Measurements from ENCODE around the gene MEF2A.

DNA sequence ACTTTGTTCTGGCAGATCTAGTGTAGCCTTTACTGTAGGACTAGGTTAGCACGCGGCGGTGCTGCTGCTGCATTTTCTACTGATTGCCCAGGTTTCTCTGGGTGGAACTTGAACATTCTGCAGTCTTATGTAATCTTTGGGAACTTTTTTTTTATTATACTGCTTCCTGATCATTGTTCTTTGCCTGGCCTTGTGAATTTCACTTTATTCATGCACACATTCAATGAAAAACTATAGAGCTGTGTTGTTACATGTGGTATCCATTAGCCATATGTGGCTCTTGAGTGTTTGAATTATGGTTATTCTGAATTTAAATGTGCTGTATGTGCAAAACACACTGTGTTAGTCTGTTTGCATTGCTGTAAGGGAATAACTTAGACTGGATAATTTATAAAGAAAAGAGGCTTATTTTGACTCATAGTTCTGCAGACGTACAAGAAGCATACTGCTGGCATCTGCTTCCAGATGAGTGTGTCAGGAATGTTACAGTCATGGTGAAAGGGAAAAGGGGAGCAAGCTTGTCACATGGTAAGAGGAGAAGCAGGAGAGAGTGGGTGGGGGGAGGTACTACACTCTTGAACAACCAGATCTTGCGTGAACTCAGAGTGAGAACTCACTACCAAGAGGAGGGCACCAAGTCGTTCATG lies 26.5 kb downstream of the MEF2A start:
- TF ChIP-seq, protein P1, sequence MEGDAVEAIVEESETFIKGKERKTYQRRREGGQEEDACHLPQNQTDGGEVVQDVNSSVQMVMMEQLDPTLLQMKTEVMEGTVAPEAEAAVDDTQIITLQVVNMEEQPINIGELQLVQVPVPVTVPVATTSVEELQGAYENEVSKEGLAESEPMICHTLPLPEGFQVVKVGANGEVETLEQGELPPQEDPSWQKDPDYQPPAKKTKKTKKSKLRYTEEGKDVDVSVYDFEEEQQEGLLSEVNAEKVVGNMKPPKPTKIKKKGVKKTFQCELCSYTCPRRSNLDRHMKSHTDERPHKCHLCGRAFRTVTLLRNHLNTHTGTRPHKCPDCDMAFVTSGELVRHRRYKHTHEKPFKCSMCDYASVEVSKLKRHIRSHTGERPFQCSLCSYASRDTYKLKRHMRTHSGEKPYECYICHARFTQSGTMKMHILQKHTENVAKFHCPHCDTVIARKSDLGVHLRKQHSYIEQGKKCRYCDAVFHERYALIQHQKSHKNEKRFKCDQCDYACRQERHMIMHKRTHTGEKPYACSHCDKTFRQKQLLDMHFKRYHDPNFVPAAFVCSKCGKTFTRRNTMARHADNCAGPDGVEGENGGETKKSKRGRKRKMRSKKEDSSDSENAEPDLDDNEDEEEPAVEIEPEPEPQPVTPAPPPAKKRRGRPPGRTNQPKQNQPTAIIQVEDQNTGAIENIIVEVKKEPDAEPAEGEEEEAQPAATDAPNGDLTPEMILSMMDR (IDR thresholded peaks at IDR 0.05): no peak
- TF ChIP-seq EZH2phosphoT487 (IDR thresholded peaks at IDR 0.05): no peak
- no peak for TF ChIP-seq EZH2 (IDR thresholded peaks at IDR 0.05)
